Transverse colon (tissue), 4 donors: Measurements from ENCODE around the gene ZFPL1. TPM values are rescaled to one million over a fixed set of nuclear protein-coding genes. Genes with fewer than 3 reads are reported as not detected.

Experiments
- DNase-seq: peaks from one replicate; pipeline ENCODE4 v3.0.0-alpha.2; 2019
- H3K27ac ChIP-seq, 4 donors: fragments of 200-600 bp; sonication (generic); 2 replicates each; pipeline ENCODE4 v1.5.1; 2016 to 2018; ENCODE audit warnings: inconsistent platforms in 4 of 4
- H3K27me3 ChIP-seq: fragments of 200-600 bp; sonication (generic); 2 replicates; pipeline ENCODE4 v1.5.1; 2017; ENCODE audit warnings: inconsistent platforms
- H3K36me3 ChIP-seq, 4 donors: fragments of 200-600 bp; sonication (generic); 2 replicates each; pipeline ENCODE4 v1.5.1; 2017 to 2019; ENCODE audit warnings: inconsistent platforms in 4 of 4
- H3K4me1 ChIP-seq, 4 donors: fragments of 200-600 bp; sonication (generic); 2 replicates each; pipeline ENCODE4 v1.5.1; 2017 to 2020; ENCODE audit warnings: inconsistent platforms in 4 of 4
- H3K4me3 ChIP-seq, 4 donors: fragments of 200-600 bp; sonication (generic); 1 replicate in 1 of 4; 2 replicates in 3 of 4; pipeline versions ENCODE4 v1.5.1 to v1.6.1; 2017 to 2019; ENCODE audit warnings: inconsistent platforms in 4 of 4
- H3K9me3 ChIP-seq, 2 donors: fragments of 200-600 bp; sonication (generic); 2 replicates each; pipeline ENCODE4 v1.5.1; 2017 to 2019; ENCODE audit warnings: inconsistent platforms in 2 of 2
- CTCF ChIP-seq, 5 experiments: fragments of 200-600 bp in 3 of 5; fragments of 450-650 bp in 2 of 5; sonication (generic) in 3 of 5; IDR thresholded peaks; 1 replicate in 2 of 5; 2 replicates in 3 of 5; pipeline ENCODE4 v1.5.1; 2016 to 2017; ENCODE audit warnings: antibody characterized with exemption in 5 of 5, inconsistent platforms in 3 of 5, mild to moderate bottlenecking in 2 of 5, moderate library complexity in 1 of 5
- EP300 ChIP-seq: sonication (generic); formaldehyde crosslinking; IDR thresholded peaks from one replicate; pipeline ENCODE4 v1.6.1; 2017; ENCODE audit warnings: antibody characterized with exemption, low read depth
- POLR2A ChIP-seq: fragments of 450-650 bp; IDR thresholded peaks from one replicate; pipeline ENCODE4 v1.6.1; 2016; ENCODE audit warnings: antibody characterized with exemption, mild to moderate bottlenecking, moderate library complexity
- POLR2AphosphoS5 ChIP-seq, 3 donors: sonication (generic); formaldehyde crosslinking; IDR thresholded peaks; one replicate each; pipeline ENCODE4 v1.6.1; 2016; ENCODE audit warnings: antibody characterized with exemption in 3 of 3
- WGBS, 2 donors: methylation state at CpG; one replicate each; pipeline ENCODE4 v1.1.5; 2018; ENCODE audit warnings: low coverage in 1 of 2; 5-methylcytosine and 5-hydroxymethylcytosine counted together
- in situ Hi-C, 4 donors: fragments of 200-750 bp; cut with MboI; loops; one replicate each; pipeline versions ENCODE4 v1.15.0 to v1.15.1; 2017; ENCODE audit warnings: low sequenced_read_pairs in 3 of 4, low pct_ligation_motif_present in 1 of 4, low pct_unique_long_range_greater_than_20kb in 1 of 4
- intact Hi-C: fragments of 100-400 bp; cut with DNase I; formaldehyde crosslinking; loops from one replicate; pipeline ENCODE4 v1.15.1; 2023; ENCODE audit warnings: low total_unique reads
- total RNA-seq, 4 donors: library from RNA; depleted of rRNA; stranded (reverse); fragments of >200 nt; gene quantifications; one replicate each; pipeline ENCODE4 v1.1.0, GENCODE V29; 2016

ZFPL1 gene
- total RNA-seq, 4 donors from 2014 or later = 44.5 to 105 (median 64.2) TPM

GRCh38 chr11:65111744-65112545 lies 27.9 kb downstream of the ZFPL1 start, which contains the start of gene TM7SF2:
TSS of gene TM7SF2 (plus strand) at chr11:65111872. CDS start at chr11:65112016, 144 bp downstream.
- no peaks in the 10 kb centered on the region for H3K27me3 ChIP-seq
- H3K4me3 ChIP-seq = peak within 1 kb of the TSS; percentile 37 to 57 (median 51)
- DNase-seq = peak; percentile 98
- H3K9me3 ChIP-seq = no peaks in the 10 kb centered on the region
- intact Hi-C loops = loop anchor here (5.0 kb wide), 1 partner anchor 100 kb away; the partner anchor contains the start of gene ARL2
- H3K4me1 ChIP-seq = peaks cover 20 to 46% (median 32%) of the 10 kb centered on the region in 4 donors
- TF ChIP-seq POLR2A = peak; percentile 91
- TF ChIP-seq POLR2AphosphoS5 (IDR thresholded peaks at IDR 0.05) = peak; percentile 96 to 98 (median 97)
- no peak for TF ChIP-seq EP300
- TF ChIP-seq CTCF (IDR thresholded peaks at IDR 0.05) = no peak
- WGBS, 2 donors = 0 to 1% methylated on average over 5 to 62 of the region's 64 CpGs
- peak within 1 kb of the TSS; percentile 76 to 85 (median 80) for H3K27ac ChIP-seq
- in situ Hi-C loops = no loop called here
- H3K36me3 ChIP-seq = peaks cover 0 to 11% (median 3%) of the 10 kb centered on the region in 4 donors

- Histone ChIP-seq H3K4me3 (peak overlapping the region; percentile 37 to 57 (median 51)), H3K9me3 (no peaks in the 10 kb centered on the region), H3K27ac (peak overlapping the region; percentile 76 to 85 (median 80)), H3K27me3 (no peaks in the 10 kb centered on the region), H3K4me1 (peaks cover 20 to 46% (median 34%) of the 10 kb centered on the region in 4 donors), H3K36me3 (peaks cover 0 to 8% (median 2%) of the 10 kb centered on the region in 4 donors)
- 2% methylated on average over 29 of the region's 57 CpGs; no CpG with 5 or more reads in 1 of the 2 donors for WGBS, 2 donors
- in situ Hi-C loops = no loop called here
- intact Hi-C loops = loop anchor here (5.0 kb wide), 1 partner anchor 100 kb away; the partner anchor contains the start of gene ARL2
- TF ChIP-seq POLR2AphosphoS5 (IDR thresholded peaks at IDR 0.05) (peak in 2 of 3 donors; percentile 66 to 75), CTCF (IDR thresholded peaks at IDR 0.05) (peak; percentile 81 to 96 (median 93)), EP300 (no peak), POLR2A (no peak)
- DNase-seq = peak; percentile 81
These were observed 28.7 kb downstream of the ZFPL1 start for GRCh38 chr11:65112546-65113360.

- Histone ChIP-seq H3K4me3 (peak overlapping the region in 3 of 4 donors; percentile 37 to 57 (median 48)), H3K9me3 (no peaks in the 10 kb centered on the region), H3K4me1 (peaks cover 20 to 52% (median 34%) of the 10 kb centered on the region in 4 donors), H3K27ac (peak overlapping the region; percentile 76 to 85 (median 80)), H3K36me3 (peaks cover 0 to 5% (median 0%) of the 10 kb centered on the region in 4 donors), H3K27me3 (no peaks in the 10 kb centered on the region)
- no peak for TF ChIP-seq POLR2A
- TF ChIP-seq POLR2AphosphoS5 (IDR thresholded peaks at IDR 0.05) = no peak
- TF ChIP-seq EP300 = no peak
- TF ChIP-seq CTCF (IDR thresholded peaks at IDR 0.05) = no peak
- in situ Hi-C loops = no loop called here
- 5 to 20% methylated on average over 4 to 14 of the region's 14 CpGs for WGBS, 2 donors
- no peak for DNase-seq
- intact Hi-C loops = loop anchor here (5.0 kb wide), 1 partner anchor 101 kb away; the partner anchor contains the start of gene ARL2
These were observed 29.3 kb downstream of the ZFPL1 start for GRCh38 chr11:65113361-65113756.
